ENCODE results near the gene SRGAP1. TPM values are rescaled to one million over a fixed set of nuclear protein-coding genes. Genes with fewer than 3 reads are reported as not detected.

The SRGAP1 gene
- 40.8 TPM for total RNA-seq

- no peak for FAIRE-seq
- DNase-seq (ENCODE audit: low spot score in 2 of 2) = peak in 1 of 2 donors; percentile 30
Measured at GRCh38 chr12:63844391-63845341, at the start of gene SRGAP1. Gene SRGAP1, plus strand, starts transcription at chr12:63844700. Its CDS starts 117 bp downstream, at chr12:63844817.

GRCh38 chr12:63795032-63795687, 49.3 kb upstream of the SRGAP1 start:
- FAIRE-seq = no peak
- no peak for DNase-seq (ENCODE audit: low spot score in 2 of 2)

- FAIRE-seq = no peak
- DNase-seq (ENCODE audit: low spot score in 2 of 2) = no peak
Measured at GRCh38 chr12:63795944-63796343, 48.6 kb upstream of the SRGAP1 start.

GRCh38 chr12:63802012-63802608, 42.4 kb upstream of the SRGAP1 start:
- peak in 1 of 2 donors; percentile 28 for DNase-seq (ENCODE audit: low spot score in 2 of 2)
- peak; percentile 91 for FAIRE-seq

GRCh38 chr12:63804746-63805145, 39.8 kb upstream of the SRGAP1 start:
- DNase-seq (ENCODE audit: low spot score in 2 of 2) = no peak
- no peak for FAIRE-seq

- DNase-seq (ENCODE audit: low spot score in 2 of 2) (no peak), FAIRE-seq (no peak)
Measured at GRCh38 chr12:63805704-63806672, 38.5 kb upstream of the SRGAP1 start.

GRCh38 chr12:63808631-63809030, 35.9 kb upstream of the SRGAP1 start:
- FAIRE-seq = no peak
- DNase-seq (ENCODE audit: low spot score in 2 of 2) = no peak

- no peak for DNase-seq (ENCODE audit: low spot score in 2 of 2)
- no peak for FAIRE-seq
Measured at GRCh38 chr12:63809566-63809965, 34.9 kb upstream of the SRGAP1 start.

- FAIRE-seq = no peak
- DNase-seq (ENCODE audit: low spot score in 2 of 2) = no peak
Measured at GRCh38 chr12:63811334-63811733, 33.2 kb upstream of the SRGAP1 start.

- no peak for FAIRE-seq
- DNase-seq (ENCODE audit: low spot score in 2 of 2) = no peak
Measured at GRCh38 chr12:63811755-63812154, 32.7 kb upstream of the SRGAP1 start.

- DNase-seq (ENCODE audit: low spot score in 2 of 2) (no peak), FAIRE-seq (no peak)
Measured at GRCh38 chr12:63814146-63814772, 30.2 kb upstream of the SRGAP1 start.

GRCh38 chr12:63815482-63815852, 29.0 kb upstream of the SRGAP1 start:
- DNase-seq (ENCODE audit: low spot score in 2 of 2) (no peak), FAIRE-seq (no peak)

- DNase-seq (ENCODE audit: low spot score in 2 of 2) (no peak), FAIRE-seq (no peak)
Measured at GRCh38 chr12:63816031-63816430, 28.5 kb upstream of the SRGAP1 start.

- FAIRE-seq (no peak), DNase-seq (ENCODE audit: low spot score in 2 of 2) (no peak)
Measured at GRCh38 chr12:63820427-63820826, 24.1 kb upstream of the SRGAP1 start.

GRCh38 chr12:63821781-63822251, 22.7 kb upstream of the SRGAP1 start:
- no peak for DNase-seq (ENCODE audit: low spot score in 2 of 2)

GRCh38 chr12:63822352-63822751, 22.1 kb upstream of the SRGAP1 start:
- no peak for DNase-seq (ENCODE audit: low spot score in 2 of 2)

More at GRCh38 chr12:63821781-63822251, 22.7 kb upstream of the SRGAP1 start:
- no peak for FAIRE-seq

GRCh38 chr12:63823040-63823439, 21.5 kb upstream of the SRGAP1 start:
- DNase-seq (ENCODE audit: low spot score in 2 of 2) = no peak
- FAIRE-seq = no peak

More at GRCh38 chr12:63822352-63822751, 22.1 kb upstream of the SRGAP1 start:
- FAIRE-seq = no peak

GRCh38 chr12:63826006-63826585, 18.4 kb upstream of the SRGAP1 start:
- peak in 1 of 2 donors; percentile 60 for DNase-seq (ENCODE audit: low spot score in 2 of 2)
- peak; percentile 68 for FAIRE-seq

GRCh38 chr12:63828867-63829266, 15.6 kb upstream of the SRGAP1 start:
- FAIRE-seq (no peak), DNase-seq (ENCODE audit: low spot score in 2 of 2) (no peak)
